ENCODE measurements around the gene IL21R.

Gene IL21R

DNA sequence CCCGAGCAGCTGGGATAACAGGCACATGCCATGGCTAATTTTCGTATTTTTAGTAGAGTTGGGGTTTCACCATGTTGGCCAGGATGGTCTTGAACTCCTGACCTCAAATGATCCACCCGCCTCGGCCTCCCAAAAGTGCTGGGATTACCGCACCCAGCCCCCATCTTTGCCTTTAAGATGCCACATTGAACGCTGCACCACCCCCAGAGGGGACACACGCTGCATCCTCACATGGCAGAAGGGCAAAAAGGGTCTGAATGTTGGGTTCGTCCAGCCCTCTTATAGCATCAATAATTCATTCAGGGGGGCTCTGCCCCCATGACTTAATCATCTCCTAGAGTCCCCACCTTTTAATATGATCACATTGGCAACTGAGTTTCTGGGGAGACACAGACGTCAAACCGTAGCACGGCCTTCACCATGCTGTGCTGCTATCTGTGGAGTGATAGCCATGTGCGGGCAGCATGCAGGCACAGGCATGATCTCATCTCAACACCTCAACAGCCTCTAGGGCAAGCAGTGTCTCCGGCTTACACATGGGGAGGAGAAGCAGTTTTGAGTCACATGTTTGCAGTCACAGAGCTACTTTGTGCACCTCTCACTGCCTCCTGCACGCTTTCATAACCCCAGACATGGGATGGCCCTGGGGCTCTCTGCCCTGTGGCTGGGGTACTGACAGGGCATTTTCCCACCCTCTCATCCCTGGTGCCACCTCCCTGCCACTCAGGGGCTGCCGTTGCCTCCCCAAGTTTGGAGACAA lies 30.0 kb downstream of the IL21R start:
- ChIA-PET POLR2A (no interaction called here), CTCF (no interaction called here)
- Histone ChIP-seq H3K4me3 (ENCODE audit: low read depth, low read length) (no peak overlapping the region), H3K4me1 (ENCODE audit: control insufficient read depth, insufficient read depth, low read length) (no peaks in the 10 kb centered on the region), H3K36me3 (ENCODE audit: control insufficient read depth in 2 of 2, insufficient read depth in 1 of 2, low read length in 2 of 2) (no peaks in the 10 kb centered on the region), H3K27ac (ENCODE audit: extremely low read depth, low read depth, low read length) (no peak overlapping the region), H3K9me3 (ENCODE audit: control insufficient read depth, insufficient read depth, low read depth, low read length) (no peaks in the 10 kb centered on the region)
- TF ChIP-seq ZBTB8A (tag by site-specific recombination; IDR thresholded peaks at IDR 0.05) (no peak), ZNF654 (tag by site-specific recombination; IDR thresholded peaks at IDR 0.05; ENCODE audit: low read depth) (no peak), ZNF266 (tag by site-specific recombination; IDR thresholded peaks at IDR 0.05; ENCODE audit: low read depth) (no peak), ZNF366 (tag by site-specific recombination; conservative IDR thresholded peaks at IDR 0.05) (no peak), ZNF501 (tag by site-specific recombination; IDR thresholded peaks at IDR 0.05) (no peak), WT1 (tag by site-specific recombination; IDR thresholded peaks at IDR 0.05) (no peak), ZBTB7A (tag by site-specific recombination; IDR thresholded peaks at IDR 0.05; ENCODE audit: low read depth) (no peak), ZNF10 (tag by site-specific recombination; IDR thresholded peaks at IDR 0.05) (no peak), ZNF239 (tag by site-specific recombination; IDR thresholded peaks at IDR 0.05) (no peak), ZNF623 (tag by site-specific recombination; IDR thresholded peaks at IDR 0.05) (no peak), KLF16 (tag by site-specific recombination; IDR thresholded peaks at IDR 0.05) (no peak), ZBTB17 (tag by site-specific recombination; IDR thresholded peaks at IDR 0.05) (no peak), SCRT2 (tag by site-specific recombination; IDR thresholded peaks at IDR 0.05) (no peak), SALL2 (tag by site-specific recombination; IDR thresholded peaks at IDR 0.05; ENCODE audit: borderline replicate concordance) (no peak)
- TF ChIP-seq, protein P1, sequence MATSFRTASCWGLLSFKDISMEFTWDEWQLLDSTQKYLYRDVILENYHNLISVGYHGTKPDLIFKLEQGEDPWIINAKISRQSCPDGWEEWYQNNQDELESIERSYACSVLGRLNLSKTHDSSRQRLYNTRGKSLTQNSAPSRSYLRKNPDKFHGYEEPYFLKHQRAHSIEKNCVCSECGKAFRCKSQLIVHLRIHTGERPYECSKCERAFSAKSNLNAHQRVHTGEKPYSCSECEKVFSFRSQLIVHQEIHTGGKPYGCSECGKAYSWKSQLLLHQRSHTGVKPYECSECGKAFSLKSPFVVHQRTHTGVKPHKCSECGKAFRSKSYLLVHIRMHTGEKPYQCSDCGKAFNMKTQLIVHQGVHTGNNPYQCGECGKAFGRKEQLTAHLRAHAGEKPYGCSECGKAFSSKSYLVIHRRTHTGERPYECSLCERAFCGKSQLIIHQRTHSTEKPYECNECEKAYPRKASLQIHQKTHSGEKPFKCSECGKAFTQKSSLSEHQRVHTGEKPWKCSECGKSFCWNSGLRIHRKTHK (tag by site-specific recombination; IDR thresholded peaks at IDR 0.05) = no peak
- TF ChIP-seq, protein P2, sequence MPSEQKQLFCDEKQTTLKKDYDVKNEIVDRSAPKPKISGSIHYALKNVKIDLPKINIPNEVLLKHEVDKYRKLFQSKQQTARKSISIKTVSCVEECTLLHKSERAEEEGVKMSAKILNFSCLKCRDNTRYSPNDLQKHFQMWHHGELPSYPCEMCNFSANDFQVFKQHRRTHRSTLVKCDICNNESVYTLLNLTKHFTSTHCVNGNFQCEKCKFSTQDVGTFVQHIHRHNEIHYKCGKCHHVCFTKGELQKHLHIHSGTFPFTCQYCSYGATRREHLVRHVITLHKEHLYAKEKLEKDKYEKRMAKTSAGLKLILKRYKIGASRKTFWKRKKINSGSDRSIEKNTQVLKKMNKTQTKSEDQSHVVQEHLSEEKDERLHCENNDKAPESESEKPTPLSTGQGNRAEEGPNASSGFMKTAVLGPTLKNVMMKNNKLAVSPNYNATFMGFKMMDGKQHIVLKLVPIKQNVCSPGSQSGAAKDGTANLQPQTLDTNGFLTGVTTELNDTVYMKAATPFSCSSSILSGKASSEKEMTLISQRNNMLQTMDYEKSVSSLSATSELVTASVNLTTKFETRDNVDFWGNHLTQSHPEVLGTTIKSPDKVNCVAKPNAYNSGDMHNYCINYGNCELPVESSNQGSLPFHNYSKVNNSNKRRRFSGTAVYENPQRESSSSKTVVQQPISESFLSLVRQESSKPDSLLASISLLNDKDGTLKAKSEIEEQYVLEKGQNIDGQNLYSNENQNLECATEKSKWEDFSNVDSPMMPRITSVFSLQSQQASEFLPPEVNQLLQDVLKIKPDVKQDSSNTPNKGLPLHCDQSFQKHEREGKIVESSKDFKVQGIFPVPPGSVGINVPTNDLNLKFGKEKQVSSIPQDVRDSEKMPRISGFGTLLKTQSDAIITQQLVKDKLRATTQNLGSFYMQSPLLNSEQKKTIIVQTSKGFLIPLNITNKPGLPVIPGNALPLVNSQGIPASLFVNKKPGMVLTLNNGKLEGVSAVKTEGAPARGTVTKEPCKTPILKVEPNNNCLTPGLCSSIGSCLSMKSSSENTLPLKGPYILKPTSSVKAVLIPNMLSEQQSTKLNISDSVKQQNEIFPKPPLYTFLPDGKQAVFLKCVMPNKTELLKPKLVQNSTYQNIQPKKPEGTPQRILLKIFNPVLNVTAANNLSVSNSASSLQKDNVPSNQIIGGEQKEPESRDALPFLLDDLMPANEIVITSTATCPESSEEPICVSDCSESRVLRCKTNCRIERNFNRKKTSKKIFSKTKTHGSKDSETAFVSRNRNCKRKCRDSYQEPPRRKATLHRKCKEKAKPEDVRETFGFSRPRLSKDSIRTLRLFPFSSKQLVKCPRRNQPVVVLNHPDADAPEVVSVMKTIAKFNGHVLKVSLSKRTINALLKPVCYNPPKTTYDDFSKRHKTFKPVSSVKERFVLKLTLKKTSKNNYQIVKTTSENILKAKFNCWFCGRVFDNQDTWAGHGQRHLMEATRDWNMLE (tag by site-specific recombination; conservative IDR thresholded peaks at IDR 0.05; ENCODE audit: low read depth) = no peak

DNA sequence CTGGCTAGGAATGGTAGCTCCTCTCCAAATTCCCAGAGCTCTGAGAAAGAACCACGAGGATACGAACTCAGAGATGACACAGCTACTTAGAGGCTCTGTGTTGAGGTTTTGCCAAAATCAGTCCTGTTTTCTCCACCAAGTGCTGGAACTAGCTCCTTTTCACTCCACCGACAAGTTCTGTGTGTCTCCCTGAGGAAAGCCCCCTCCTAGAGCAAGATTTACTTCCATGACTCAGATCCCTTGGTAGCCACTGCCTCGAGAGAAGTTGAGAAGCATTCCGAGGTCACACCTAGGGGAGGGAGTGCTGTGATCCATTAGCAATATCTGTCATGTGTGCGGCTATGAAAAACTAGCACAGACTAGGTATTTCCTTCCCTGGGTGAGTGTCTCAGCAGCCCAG lies 30.6 kb downstream of the IL21R start:
- H3K27ac ChIP-seq (ENCODE audit: extremely low read depth, low read depth, low read length) = no peak overlapping the region
- TF ChIP-seq, protein P3, sequence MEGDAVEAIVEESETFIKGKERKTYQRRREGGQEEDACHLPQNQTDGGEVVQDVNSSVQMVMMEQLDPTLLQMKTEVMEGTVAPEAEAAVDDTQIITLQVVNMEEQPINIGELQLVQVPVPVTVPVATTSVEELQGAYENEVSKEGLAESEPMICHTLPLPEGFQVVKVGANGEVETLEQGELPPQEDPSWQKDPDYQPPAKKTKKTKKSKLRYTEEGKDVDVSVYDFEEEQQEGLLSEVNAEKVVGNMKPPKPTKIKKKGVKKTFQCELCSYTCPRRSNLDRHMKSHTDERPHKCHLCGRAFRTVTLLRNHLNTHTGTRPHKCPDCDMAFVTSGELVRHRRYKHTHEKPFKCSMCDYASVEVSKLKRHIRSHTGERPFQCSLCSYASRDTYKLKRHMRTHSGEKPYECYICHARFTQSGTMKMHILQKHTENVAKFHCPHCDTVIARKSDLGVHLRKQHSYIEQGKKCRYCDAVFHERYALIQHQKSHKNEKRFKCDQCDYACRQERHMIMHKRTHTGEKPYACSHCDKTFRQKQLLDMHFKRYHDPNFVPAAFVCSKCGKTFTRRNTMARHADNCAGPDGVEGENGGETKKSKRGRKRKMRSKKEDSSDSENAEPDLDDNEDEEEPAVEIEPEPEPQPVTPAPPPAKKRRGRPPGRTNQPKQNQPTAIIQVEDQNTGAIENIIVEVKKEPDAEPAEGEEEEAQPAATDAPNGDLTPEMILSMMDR (tag by site-specific recombination; IDR thresholded peaks at IDR 0.05) = no peak
- TF ChIP-seq GLI2 (tag by site-specific recombination; IDR thresholded peaks at IDR 0.05; ENCODE audit: borderline replicate concordance, low read depth) (no peak), ZBTB20 (tag by site-specific recombination; IDR thresholded peaks at IDR 0.05) (no peak), SCRT1 (tag by site-specific recombination; IDR thresholded peaks at IDR 0.05; ENCODE audit: borderline replicate concordance) (no peak), OSR2 (tag by site-specific recombination; IDR thresholded peaks at IDR 0.05) (no peak), ZNF140 (tag by site-specific recombination; IDR thresholded peaks at IDR 0.05) (no peak), ZNF169 (tag by site-specific recombination; IDR thresholded peaks at IDR 0.05) (no peak), ZNF404 (tag by site-specific recombination; IDR thresholded peaks at IDR 0.05) (no peak), SCRT2 (tag by site-specific recombination; IDR thresholded peaks at IDR 0.05) (no peak), ZSCAN16 (tag by site-specific recombination; IDR thresholded peaks at IDR 0.05) (no peak), SP7 (tag by site-specific recombination; IDR thresholded peaks at IDR 0.05) (no peak), ZFP41 (tag by site-specific recombination; IDR thresholded peaks at IDR 0.05; ENCODE audit: borderline replicate concordance) (no peak), MEIS1 (CRISPR knock-in tag; IDR thresholded peaks at IDR 0.05; ENCODE audit: borderline replicate concordance) (no peak), ZEB2 (tag by site-specific recombination; IDR thresholded peaks at IDR 0.05) (no peak), SETDB1 (IDR thresholded peaks at IDR 0.05; ENCODE audit: insufficient read length, low read length) (no peak)
- CTCF ChIA-PET = no interaction called here
- H3K9me3 ChIP-seq (ENCODE audit: control insufficient read depth, insufficient read depth, low read depth, low read length) = no peaks in the 10 kb centered on the region
- POLR2A ChIA-PET = no interaction called here
- H3K4me3 ChIP-seq (ENCODE audit: low read depth, low read length) = no peak overlapping the region
- H3K4me1 ChIP-seq (ENCODE audit: control insufficient read depth, insufficient read depth, low read length) = no peaks in the 10 kb centered on the region
- H3K36me3 ChIP-seq (ENCODE audit: control insufficient read depth in 2 of 2, insufficient read depth in 1 of 2, low read length in 2 of 2) = no peaks in the 10 kb centered on the region

All from HEK293 (cell line).